Hypothalamus (tissue), 51 donors: ENCODE data around the gene MON1A.
A peak's percentile ranks its signal among the peaks of the same experiment; 100 is the strongest.
"Not testable (repeated sequence)": the region's sequence is repeated elsewhere in the genome, so short reads cannot be mapped to it uniquely, and the experiment has no call there.

Source experiments
- DNase-seq, 51 donors: peaks; one replicate each; lab custom pipeline; 2025; lab: John Stamatoyannopoulos, UW

MON1A gene

GRCh38 chr3:49929291-49930167 lies at the start of gene MON1A:
Gene MON1A (minus strand): TSS chr3:49929811. CDS start chr3:49913346, 16,465 bp downstream.
- peak; percentile 67 to 95 (median 88) for DNase-seq

GRCh38 chr3:49976942-49977341 lies 47.3 kb upstream of the MON1A start:
- no peak for DNase-seq

GRCh38 chr3:49972656-49973055 lies 43.0 kb upstream of the MON1A start:
- DNase-seq: no peak

GRCh38 chr3:49968346-49968745 lies 38.7 kb upstream of the MON1A start:
- DNase-seq: no peak

- no peak for DNase-seq
Measured at GRCh38 chr3:49967291-49967690, 37.7 kb upstream of the MON1A start.

- no peak for DNase-seq
Measured at GRCh38 chr3:49966233-49966942, 36.8 kb upstream of the MON1A start.

- DNase-seq: no peak
Measured at GRCh38 chr3:49955636-49956035, 26.0 kb upstream of the MON1A start.

GRCh38 chr3:49952924-49953323 lies 23.3 kb upstream of the MON1A start:
- no peak for DNase-seq

- DNase-seq: no peak
Measured at GRCh38 chr3:49942651-49943050, 13.0 kb upstream of the MON1A start.

GRCh38 chr3:49940667-49941249 lies 11.1 kb upstream of the MON1A start:
- DNase-seq: no peak

- DNase-seq: peak; percentile 59 to 99 (median 97)
Measured at GRCh38 chr3:49939858-49940666, 10.5 kb upstream of the MON1A start, which contains the start of gene RBM6. Gene RBM6 (plus strand): TSS chr3:49940150. CDS start chr3:49962642, 22,492 bp downstream.

GRCh38 chr3:49937090-49937489 lies 7.5 kb upstream of the MON1A start:
- DNase-seq: no peak

GRCh38 chr3:49932281-49932680 lies 2.7 kb upstream of the MON1A start:
- DNase-seq: not testable (repeated sequence)

GRCh38 chr3:49930922-49931321 lies 1.3 kb upstream of the MON1A start:
- no peak for DNase-seq

- DNase-seq: no peak
Measured at GRCh38 chr3:49930168-49930690, 618 bp upstream of the MON1A start.

GRCh38 chr3:49928481-49929017 lies 1.1 kb downstream of the MON1A start:
- DNase-seq: no peak

- no peak for DNase-seq
Measured at GRCh38 chr3:49927798-49928197, 1.8 kb downstream of the MON1A start.

GRCh38 chr3:49926117-49926728 lies 3.4 kb downstream of the MON1A start:
- no peak for DNase-seq

- DNase-seq: no peak
Measured at GRCh38 chr3:49925485-49925884, 4.1 kb downstream of the MON1A start.

- no peak for DNase-seq
Measured at GRCh38 chr3:49924683-49925082, 4.9 kb downstream of the MON1A start.
